Measurements from ENCODE around the gene AKAP6. TPM values are rescaled to one million over a fixed set of nuclear protein-coding genes. Genes with fewer than 3 reads are reported as not detected.
A peak's percentile ranks its signal among the peaks of the same experiment; 100 is the strongest.
"Not testable (repeated sequence)": the region's sequence is repeated elsewhere in the genome, so short reads cannot be mapped to it uniquely, and the experiment has no call there.

AKAP6 gene
- total RNA-seq, 1 experiment from 2014 or later, result 2.8 TPM

- BruUV-seq (replicated peaks), result no TSS peak
- H3K9me3 Mint-ChIP-seq (ENCODE audit: low read depth, unreplicated experiment), result peaks cover 5% of the 10 kb centered on the region
- no peak overlapping the region for H3K27ac Mint-ChIP-seq (ENCODE audit: unreplicated experiment)
- H3K4me1 Mint-ChIP-seq (ENCODE audit: low read depth, unreplicated experiment), result peaks cover 45% of the 10 kb centered on the region
- H3K36me3 Mint-ChIP-seq (ENCODE audit: insufficient read depth, unreplicated experiment), result no peaks in the 10 kb centered on the region
- no peaks in the 10 kb centered on the region for H3K27me3 Mint-ChIP-seq (ENCODE audit: unreplicated experiment)
- intact Hi-C loops (cut with micrococcal nuclease; ENCODE audit: unreplicated experiment), result loop anchor here (1.0 to 10.0 kb wide), 3 partner anchors 86 to 869 kb away; no protein-coding TSS in a partner anchor
- H3K4me3 Mint-ChIP-seq (ENCODE audit: low read depth, unreplicated experiment), result no peak overlapping the region
- DNase-seq, result no peak
- TF ChIP-seq CTCF (IDR thresholded peaks at IDR 0.05; ENCODE audit: unreplicated experiment), result no peak
- CTCF ChIA-PET, result interaction anchor here (0.5 to 1.9 kb wide), 8 partner anchors 12 to 963 kb away, joined by 3 to 10 read pairs (median 6); partner anchors contain the start of gene HEATR5A
Observed at GRCh38 chr14:32383364-32384009, 54.4 kb downstream of the AKAP6 start.

GRCh38 chr14:32384464-32384863, 55.4 kb downstream of the AKAP6 start:
- no peak for TF ChIP-seq CTCF (IDR thresholded peaks at IDR 0.05; ENCODE audit: unreplicated experiment)
- Mint-ChIP-seq H3K27ac (ENCODE audit: unreplicated experiment) (peak overlapping the region; percentile 50), H3K9me3 (ENCODE audit: low read depth, unreplicated experiment) (peaks cover 5% of the 10 kb centered on the region), H3K36me3 (ENCODE audit: insufficient read depth, unreplicated experiment) (no peaks in the 10 kb centered on the region), H3K4me1 (ENCODE audit: low read depth, unreplicated experiment) (peaks cover 41% of the 10 kb centered on the region), H3K27me3 (ENCODE audit: unreplicated experiment) (no peaks in the 10 kb centered on the region), H3K4me3 (ENCODE audit: low read depth, unreplicated experiment) (peak overlapping the region; percentile 6)
- DNase-seq, result no peak
- CTCF ChIA-PET, result interaction anchor here (0.9 kb wide), 1 partner anchor 130 kb away, joined by 4 read pairs; no protein-coding TSS in a partner anchor
- intact Hi-C loops (cut with micrococcal nuclease; ENCODE audit: unreplicated experiment), result loop anchor here (5.0 to 10.0 kb wide), 2 partner anchors 452 to 870 kb away; no protein-coding TSS in a partner anchor
- BruUV-seq (replicated peaks), result no TSS peak

- H3K36me3 Mint-ChIP-seq (ENCODE audit: insufficient read depth, unreplicated experiment); H3K27ac Mint-ChIP-seq (ENCODE audit: unreplicated experiment); DNase-seq; CTCF ChIA-PET; H3K4me3 Mint-ChIP-seq (ENCODE audit: low read depth, unreplicated experiment); H3K27me3 Mint-ChIP-seq (ENCODE audit: unreplicated experiment); BruUV-seq (replicated peaks): not testable (repeated sequence)
- intact Hi-C loops (cut with micrococcal nuclease; ENCODE audit: unreplicated experiment), result loop anchor here (10.0 kb wide), 1 partner anchor 872 kb away; no protein-coding TSS in a partner anchor
- peaks cover 12% of the 10 kb centered on the region for H3K9me3 Mint-ChIP-seq (ENCODE audit: low read depth, unreplicated experiment)
- peaks cover 21% of the 10 kb centered on the region for H3K4me1 Mint-ChIP-seq (ENCODE audit: low read depth, unreplicated experiment)
Observed at GRCh38 chr14:32387295-32387694, 58.2 kb downstream of the AKAP6 start.

- Mint-ChIP-seq H3K36me3 (ENCODE audit: insufficient read depth, unreplicated experiment) (no peaks in the 10 kb centered on the region), H3K4me3 (ENCODE audit: low read depth, unreplicated experiment) (no peak overlapping the region), H3K27ac (ENCODE audit: unreplicated experiment) (no peak overlapping the region), H3K27me3 (ENCODE audit: unreplicated experiment) (no peaks in the 10 kb centered on the region), H3K9me3 (ENCODE audit: low read depth, unreplicated experiment) (peaks cover 10% of the 10 kb centered on the region), H3K4me1 (ENCODE audit: low read depth, unreplicated experiment) (peaks cover 6% of the 10 kb centered on the region)
- intact Hi-C loops (cut with micrococcal nuclease; ENCODE audit: unreplicated experiment), result no loop called here
- CTCF ChIA-PET, result no interaction called here
- no peak for TF ChIP-seq CTCF (IDR thresholded peaks at IDR 0.05; ENCODE audit: unreplicated experiment)
- no peak for DNase-seq
- no TSS peak for BruUV-seq (replicated peaks)
Observed at GRCh38 chr14:32393119-32393518, 64.0 kb downstream of the AKAP6 start.

GRCh38 chr14:32394038-32394437, 64.9 kb downstream of the AKAP6 start:
- TF ChIP-seq CTCF (IDR thresholded peaks at IDR 0.05; ENCODE audit: unreplicated experiment), result no peak
- intact Hi-C loops (cut with micrococcal nuclease; ENCODE audit: unreplicated experiment), result no loop called here
- peaks cover 10% of the 10 kb centered on the region for H3K4me1 Mint-ChIP-seq (ENCODE audit: low read depth, unreplicated experiment)
- no peaks in the 10 kb centered on the region for H3K27me3 Mint-ChIP-seq (ENCODE audit: unreplicated experiment)
- H3K27ac Mint-ChIP-seq (ENCODE audit: unreplicated experiment), result no peak overlapping the region
- DNase-seq, result no peak
- BruUV-seq (replicated peaks), result no TSS peak
- peaks cover 8% of the 10 kb centered on the region for H3K9me3 Mint-ChIP-seq (ENCODE audit: low read depth, unreplicated experiment)
- CTCF ChIA-PET, result no interaction called here
- no peak overlapping the region for H3K4me3 Mint-ChIP-seq (ENCODE audit: low read depth, unreplicated experiment)
- no peaks in the 10 kb centered on the region for H3K36me3 Mint-ChIP-seq (ENCODE audit: insufficient read depth, unreplicated experiment)
